HFFc6 (cell line): ENCODE data around the gene PTPN6. TPM values are rescaled to one million over a fixed set of nuclear protein-coding genes. Genes with fewer than 3 reads are reported as not detected.

Source experiments
- DNase-seq: peaks from one replicate; pipeline ENCODE4 v3.0.0-alpha.2; 2018
- H3K27ac Mint-ChIP-seq: 2 replicates; pipeline ENCODE4 v1.8.0; 2020; ENCODE audit warnings: mild to moderate bottlenecking, mixed read lengths
- H3K27me3 Mint-ChIP-seq: 2 replicates; pipeline ENCODE4 v1.8.0; 2021; ENCODE audit warnings: mild to moderate bottlenecking, moderate library complexity, mixed read lengths; ENCODE audit not compliant: insufficient read depth
- H3K36me3 Mint-ChIP-seq: 2 replicates; pipeline ENCODE4 v1.8.0; 2021; ENCODE audit warnings: low read depth, mixed read lengths
- H3K4me1 Mint-ChIP-seq: 2 replicates; pipeline ENCODE4 v1.8.0; 2020; ENCODE audit warnings: low read depth, mixed read lengths
- H3K4me3 Mint-ChIP-seq: 2 replicates; pipeline ENCODE4 v1.8.0; 2020; ENCODE audit warnings: mild to moderate bottlenecking, moderate library complexity, mixed read lengths
- H3K9me3 Mint-ChIP-seq: 2 replicates; pipeline ENCODE4 v1.8.0; 2020; ENCODE audit warnings: mild to moderate bottlenecking, mixed read lengths
- CTCF ChIP-seq: fragments of 200-600 bp; sonication (generic); IDR thresholded peaks from 2 replicates; pipeline ENCODE4 v1.5.0; 2021; ENCODE audit warnings: antibody characterized with exemption, mild to moderate bottlenecking
- total RNA-seq, 6 experiments: library from RNA; stranded (reverse); fragmentation: NEBNext Ultra II Directional; extraction: Animal tissue kit (Norgen Biotek cat#: 25700); gene quantifications; 2 replicates in 1 of 6; 3 replicates in 5 of 6; pipeline ENCODE4 v1.2.3, GENCODE V29; 2021

PTPN6 gene
- total RNA-seq, 6 experiments from 2014 or later, result not detected

DNA sequence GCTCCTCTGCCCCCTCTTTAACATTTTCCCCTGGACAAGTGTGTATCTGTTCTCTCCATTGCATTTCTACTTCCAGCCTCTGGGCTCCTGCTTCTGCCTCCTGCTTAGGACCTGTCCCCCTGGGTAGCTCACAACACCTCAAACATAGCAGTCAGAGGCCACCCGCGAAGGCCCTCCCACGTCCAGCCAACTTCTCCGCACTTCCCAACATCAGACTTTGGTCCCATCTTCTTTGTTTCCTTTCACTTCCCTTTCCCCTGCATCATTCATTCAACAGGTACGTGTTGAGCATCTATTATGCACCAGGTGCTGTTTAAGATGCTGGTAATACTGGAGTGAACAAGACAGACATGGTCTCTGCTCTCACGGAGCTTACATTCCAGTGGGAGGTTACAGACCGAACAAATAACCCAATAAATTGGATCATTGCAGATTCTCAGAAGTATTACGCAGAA, 4.2 kb upstream of the PTPN6 start:
- peaks cover 39% of the 10 kb centered on the region for H3K4me1 Mint-ChIP-seq
- peaks cover 17% of the 10 kb centered on the region for H3K27me3 Mint-ChIP-seq
- no peak overlapping the region for H3K27ac Mint-ChIP-seq
- peaks cover 9% of the 10 kb centered on the region; the same call in 1 of the 2 replicates for H3K9me3 Mint-ChIP-seq
- H3K36me3 Mint-ChIP-seq, result peaks cover 11% of the 10 kb centered on the region
- TF ChIP-seq CTCF, result no peak
- no peak for DNase-seq
- H3K4me3 Mint-ChIP-seq, result peak overlapping the region; percentile 23; the same call in 1 of the 2 replicates

GRCh38 chr12:6947615-6948014, 3.5 kb upstream of the PTPN6 start:
- no peak for TF ChIP-seq CTCF
- Mint-ChIP-seq H3K9me3 (peaks cover 9% of the 10 kb centered on the region; the same call in 1 of the 2 replicates), H3K4me1 (peaks cover 36% of the 10 kb centered on the region), H3K27me3 (peaks cover 17% of the 10 kb centered on the region), H3K4me3 (no peak overlapping the region), H3K36me3 (peaks cover 5% of the 10 kb centered on the region; the same call in 1 of the 2 replicates), H3K27ac (no peak overlapping the region)
- no peak for DNase-seq

DNA sequence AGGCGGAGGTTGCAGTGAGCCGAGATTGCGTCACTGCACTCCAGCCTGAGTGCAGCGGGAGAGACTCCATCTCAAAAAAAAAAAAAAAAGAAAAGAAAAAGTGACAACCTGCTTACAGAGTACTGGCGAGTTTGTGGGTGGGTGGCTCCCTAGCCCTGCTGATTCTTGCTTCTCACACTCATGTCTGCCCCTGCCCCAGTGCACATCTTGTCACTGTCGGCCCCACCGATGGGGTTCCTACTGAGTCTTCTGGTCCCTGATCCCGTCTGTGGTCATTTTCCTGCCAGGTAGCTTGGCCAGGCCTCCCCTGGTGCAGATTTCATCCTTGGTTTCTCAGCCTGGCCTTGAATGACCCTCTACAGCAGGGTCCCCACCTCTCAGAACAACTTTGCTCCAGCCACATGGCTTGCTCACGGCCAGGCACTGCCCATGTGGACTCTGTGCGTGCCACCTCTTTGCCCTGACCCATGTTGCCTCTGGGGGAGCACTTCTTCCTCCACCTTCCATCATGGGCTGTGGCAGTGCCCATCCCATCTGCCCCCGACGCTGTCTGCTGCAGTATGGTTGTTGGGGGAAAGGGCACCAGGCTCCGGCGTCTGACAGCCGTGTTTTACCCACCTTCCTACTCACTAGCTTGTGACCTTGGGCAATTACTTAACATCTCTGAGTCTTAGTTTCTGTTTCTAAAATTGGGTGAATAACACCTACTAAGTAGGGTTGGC, 2.1 kb upstream of the PTPN6 start:
- peaks cover 9% of the 10 kb centered on the region for H3K27me3 Mint-ChIP-seq
- peak; percentile 37; the same call in 1 of the 2 replicates for TF ChIP-seq CTCF
- peaks cover 5% of the 10 kb centered on the region; the same call in 1 of the 2 replicates for H3K36me3 Mint-ChIP-seq
- H3K4me1 Mint-ChIP-seq, result peaks cover 25% of the 10 kb centered on the region
- no peak for DNase-seq
- no peak overlapping the region for H3K27ac Mint-ChIP-seq
- H3K4me3 Mint-ChIP-seq, result no peak overlapping the region
- peaks cover 4% of the 10 kb centered on the region; the same call in 1 of the 2 replicates for H3K9me3 Mint-ChIP-seq

DNA sequence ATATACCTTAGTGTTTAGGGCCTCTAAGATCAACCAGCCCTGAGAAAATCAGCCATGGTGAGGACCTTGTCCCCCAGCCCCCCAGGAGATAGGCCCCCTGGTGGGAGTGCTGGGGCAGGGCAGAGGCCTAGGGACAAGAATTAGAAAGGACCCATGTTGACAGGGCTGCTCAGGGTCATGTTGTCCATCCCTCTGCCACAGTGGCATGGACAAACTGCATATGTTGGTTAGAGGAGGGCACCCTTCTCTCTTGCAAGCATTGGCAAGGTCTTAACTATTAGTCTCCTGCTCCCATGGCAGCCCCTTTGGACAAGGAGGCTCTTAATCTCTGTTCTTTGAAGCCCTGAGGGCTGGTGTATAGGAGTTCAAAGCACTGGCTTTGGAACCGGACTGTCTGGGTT, 755 bp upstream of the PTPN6 start:
- Mint-ChIP-seq H3K27me3 (peaks cover 2% of the 10 kb centered on the region), H3K4me3 (no peak overlapping the region), H3K36me3 (peaks cover 5% of the 10 kb centered on the region; the same call in 1 of the 2 replicates), H3K4me1 (peaks cover 12% of the 10 kb centered on the region), H3K27ac (no peak overlapping the region), H3K9me3 (no peaks in the 10 kb centered on the region)
- DNase-seq, result no peak
- peak; percentile 62 for TF ChIP-seq CTCF

GRCh38 chr12:6951551-6952120, 480 bp downstream of the PTPN6 start:
- TF ChIP-seq CTCF, result no peak
- Mint-ChIP-seq H3K36me3 (peaks cover 5% of the 10 kb centered on the region; the same call in 1 of the 2 replicates), H3K9me3 (no peaks in the 10 kb centered on the region), H3K4me3 (no peak overlapping the region), H3K27ac (no peak overlapping the region), H3K4me1 (peaks cover 7% of the 10 kb centered on the region; the same call in 1 of the 2 replicates), H3K27me3 (peaks cover 2% of the 10 kb centered on the region)
- no peak for DNase-seq
